GM19035 (cell line): ENCODE measurements around the gene UBN1.
A peak's percentile ranks its signal among the peaks of the same experiment; 100 is the strongest.

ENCODE experiments used
- ATAC-seq: cut with Tn5 transposase; IDR thresholded peaks from one replicate; pipeline ENCODE4 v1.9.1; 2021; ENCODE audit not compliant: unreplicated experiment

UBN1 gene

DNA sequence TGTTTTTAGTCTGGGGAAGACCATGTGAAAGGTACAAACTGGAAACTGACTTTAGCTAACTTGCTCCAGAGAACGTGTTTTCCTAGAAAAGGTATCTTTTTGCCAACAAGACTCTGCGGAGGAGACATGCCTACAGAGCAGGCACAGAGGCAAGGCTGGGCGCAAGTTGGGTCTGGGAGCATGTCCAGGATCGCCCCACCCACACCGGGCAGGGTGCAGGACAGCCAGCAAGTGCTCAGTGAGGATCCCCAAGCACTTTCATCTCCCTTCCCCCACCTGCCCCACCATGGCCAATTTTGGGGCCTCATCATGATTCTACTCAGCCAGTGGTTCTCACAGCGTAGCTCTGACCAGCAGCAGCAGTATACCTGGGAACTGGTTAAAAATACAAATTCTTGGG lies 26.6 kb upstream of the UBN1 start:
- no peak for ATAC-seq

DNA sequence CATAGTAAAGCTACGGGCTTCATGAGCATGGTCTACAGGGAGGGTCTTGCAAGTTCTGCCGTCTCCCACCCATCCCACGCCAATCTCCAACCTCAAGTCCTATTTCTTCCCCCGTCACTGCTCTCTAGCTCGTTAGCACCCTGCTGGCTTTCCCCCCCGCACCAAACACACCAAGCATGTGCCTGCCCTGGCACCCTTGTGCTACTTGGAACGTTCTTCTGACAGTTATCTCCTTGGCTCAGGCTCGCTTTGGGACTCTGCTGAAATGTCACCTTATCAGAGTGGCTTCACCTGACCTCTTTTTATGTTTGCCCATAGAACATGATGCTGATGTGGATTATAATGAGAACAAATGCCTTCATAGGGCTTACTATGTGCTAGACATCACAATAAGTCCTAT lies 22.1 kb upstream of the UBN1 start:
- ATAC-seq, result no peak

DNA sequence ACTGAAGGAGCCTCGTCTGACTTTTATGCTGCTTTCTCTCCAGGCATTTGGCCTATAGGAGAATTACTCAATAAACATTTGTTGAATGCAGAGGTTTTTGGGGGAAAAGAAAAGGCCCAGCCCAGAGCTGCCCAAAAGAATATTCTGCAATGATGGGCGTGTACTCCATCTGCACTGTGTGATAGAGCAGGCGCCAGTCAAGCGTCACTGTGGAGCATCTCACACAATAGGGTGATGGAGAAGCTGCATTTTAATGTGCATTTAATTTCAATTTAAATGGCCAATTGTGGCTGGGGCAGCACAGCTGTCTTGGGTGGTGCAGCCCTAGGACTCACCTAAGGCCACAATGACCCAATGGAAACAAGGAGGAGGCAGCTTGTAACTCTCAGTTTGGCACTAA lies 20.8 kb upstream of the UBN1 start:
- no peak for ATAC-seq

DNA sequence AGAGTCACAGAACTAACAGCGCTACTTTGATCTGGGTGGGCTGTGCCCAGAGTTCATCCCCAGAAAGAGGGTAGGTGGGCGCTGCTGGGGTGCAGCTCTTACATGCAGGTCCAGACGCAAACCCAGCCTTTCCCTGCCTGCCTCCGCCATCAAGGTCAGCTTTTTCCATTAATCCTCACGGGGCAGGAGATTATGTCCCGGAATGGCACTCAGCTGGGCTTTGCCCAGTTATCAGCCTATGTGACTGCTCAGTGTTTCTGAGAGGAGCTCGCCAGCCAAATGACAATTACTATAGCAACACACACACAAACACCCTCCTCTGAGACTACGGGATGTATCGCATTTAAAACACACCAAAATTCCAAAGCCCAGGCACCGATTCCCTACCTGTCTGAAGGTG lies 20.3 kb upstream of the UBN1 start:
- ATAC-seq, result no peak

DNA sequence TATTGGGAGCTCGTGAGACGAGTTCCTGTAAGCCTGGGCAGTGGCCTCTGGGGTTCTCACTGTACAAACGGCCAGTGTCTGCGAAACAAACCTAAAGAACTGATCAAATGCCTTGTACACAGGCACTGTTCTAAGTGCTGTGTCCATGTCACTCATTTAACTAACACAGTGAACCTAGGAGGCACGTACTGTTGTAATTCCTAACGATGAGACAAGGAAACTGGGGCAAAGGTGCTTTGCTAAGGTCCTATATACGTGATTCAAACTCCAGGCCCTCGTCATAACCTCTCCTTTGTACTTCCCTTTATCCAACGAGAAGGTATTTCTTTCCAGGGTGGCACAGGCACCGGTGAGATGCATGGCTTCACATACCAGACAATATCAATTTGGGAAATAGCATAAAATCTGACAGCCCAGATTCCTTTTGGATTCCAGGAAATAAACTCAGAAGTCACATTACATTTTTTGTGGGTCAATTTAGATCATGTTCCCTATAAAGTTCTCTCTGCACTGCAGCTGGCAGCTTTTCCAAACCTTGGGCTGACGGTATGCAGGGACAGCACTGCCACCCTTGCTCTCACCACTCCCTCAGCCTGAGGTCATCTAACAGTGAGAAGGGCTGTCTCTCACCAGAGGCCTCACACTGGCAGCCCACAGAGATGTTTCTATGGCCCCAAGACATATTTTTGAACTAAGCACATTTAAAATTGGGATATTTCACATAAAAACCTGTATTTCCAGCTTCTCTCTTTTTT lies 18.5 kb upstream of the UBN1 start:
- no peak for ATAC-seq

DNA sequence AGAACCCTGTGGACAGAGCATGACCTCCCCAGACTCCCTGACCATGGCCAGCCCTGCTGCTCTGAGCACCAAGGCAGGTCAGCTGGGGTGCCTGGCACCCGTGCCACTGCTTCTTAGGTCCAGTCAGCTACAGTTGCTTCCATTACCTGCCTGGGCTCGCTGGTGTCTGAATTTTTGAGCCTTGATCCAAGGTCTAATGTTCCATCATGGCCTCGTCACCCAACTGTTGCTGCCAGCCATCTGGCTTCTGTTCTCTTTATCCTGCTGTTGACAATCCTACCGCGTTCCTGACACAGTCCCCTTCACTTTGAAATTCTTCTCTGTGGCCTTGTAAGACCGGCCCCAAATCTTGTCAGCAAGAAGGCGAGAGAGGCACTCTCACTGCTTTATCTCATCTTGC lies 16.9 kb upstream of the UBN1 start:
- ATAC-seq, result no peak

DNA sequence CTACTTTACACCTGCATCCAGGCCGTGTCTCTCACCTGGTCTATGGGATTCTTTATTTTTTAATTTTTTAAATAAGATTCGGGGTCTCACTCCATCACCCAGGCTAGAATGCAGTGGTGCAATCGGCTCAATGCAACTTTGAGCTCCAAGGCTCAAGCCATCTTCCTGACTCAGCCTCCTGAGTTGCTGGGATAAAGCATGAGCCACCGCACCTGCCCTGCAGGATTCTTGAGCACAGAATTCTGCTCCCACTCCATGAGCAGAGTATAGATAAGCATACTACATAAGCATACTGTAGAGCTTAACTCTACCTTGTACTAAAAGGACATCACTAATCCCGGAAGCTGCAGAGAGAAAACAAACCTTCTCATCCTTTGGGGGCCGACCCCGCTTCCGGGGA lies 15.7 kb upstream of the UBN1 start:
- ATAC-seq, result no peak

DNA sequence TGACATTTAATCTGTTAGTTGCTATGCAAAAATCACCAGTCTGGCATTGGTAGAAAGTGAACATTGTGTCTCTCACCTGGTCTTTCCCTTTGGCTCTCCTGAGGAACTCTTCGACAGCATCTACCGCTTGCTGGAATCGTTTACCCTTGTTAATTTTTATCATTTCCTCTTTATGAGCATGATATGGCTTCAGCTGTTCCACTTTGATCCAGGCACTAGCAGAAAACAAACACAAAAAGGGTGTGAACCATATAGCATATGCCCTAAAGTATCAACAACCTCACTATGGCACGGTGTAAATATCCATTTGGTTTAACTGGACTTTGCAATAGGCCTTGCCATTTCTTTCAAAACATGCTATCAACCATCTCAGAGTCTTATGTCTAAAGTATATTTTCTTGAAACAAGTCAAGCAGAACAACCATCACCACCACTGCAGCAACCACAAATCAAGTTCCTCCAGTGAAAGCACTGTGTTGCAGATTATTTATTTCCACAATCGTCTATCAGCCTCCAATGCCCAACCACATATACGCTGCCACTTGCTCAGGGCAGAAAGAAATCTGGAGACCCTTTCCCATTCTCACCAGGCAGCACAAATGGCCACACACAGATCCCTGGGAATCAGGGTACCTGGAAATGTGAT lies 14.5 kb upstream of the UBN1 start:
- ATAC-seq, result no peak

DNA sequence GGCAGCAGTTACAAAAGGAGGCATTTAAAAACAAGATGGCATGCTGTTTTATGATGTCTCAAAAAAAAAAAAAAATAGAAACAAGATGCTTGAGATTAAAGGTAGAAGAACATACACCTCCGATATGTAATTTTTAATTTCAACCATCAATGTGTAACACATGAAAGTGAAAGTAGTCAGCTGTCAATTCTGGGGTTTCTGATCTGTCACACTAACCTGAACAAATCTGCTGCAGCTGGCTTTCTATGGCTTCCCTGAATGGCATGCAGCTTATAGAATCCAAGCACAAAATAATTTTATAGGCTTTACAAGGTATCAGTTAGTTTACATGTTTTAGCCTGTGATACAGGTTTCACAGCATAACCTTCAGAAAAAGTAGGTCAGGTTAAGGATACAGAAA lies 13.7 kb upstream of the UBN1 start:
- no peak for ATAC-seq

DNA sequence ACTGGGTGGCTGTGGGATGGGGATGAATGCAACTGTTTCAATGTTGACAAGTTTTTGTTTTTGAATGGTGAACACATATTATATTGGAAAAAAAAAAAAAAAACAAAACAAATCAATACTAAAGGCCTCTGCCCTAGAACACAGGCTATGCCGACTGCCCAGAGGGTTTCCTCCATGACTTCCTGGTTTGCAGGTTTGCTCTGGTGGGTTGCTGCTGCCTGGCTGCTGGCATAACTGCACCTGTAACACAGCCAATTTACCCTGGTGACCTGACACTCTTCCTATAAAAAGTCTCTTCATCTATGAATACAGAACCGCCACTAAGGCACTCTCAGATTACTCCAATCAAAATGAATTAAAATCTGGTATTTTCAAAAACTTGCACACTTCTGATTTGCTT lies 10.6 kb upstream of the UBN1 start:
- no peak for ATAC-seq

DNA sequence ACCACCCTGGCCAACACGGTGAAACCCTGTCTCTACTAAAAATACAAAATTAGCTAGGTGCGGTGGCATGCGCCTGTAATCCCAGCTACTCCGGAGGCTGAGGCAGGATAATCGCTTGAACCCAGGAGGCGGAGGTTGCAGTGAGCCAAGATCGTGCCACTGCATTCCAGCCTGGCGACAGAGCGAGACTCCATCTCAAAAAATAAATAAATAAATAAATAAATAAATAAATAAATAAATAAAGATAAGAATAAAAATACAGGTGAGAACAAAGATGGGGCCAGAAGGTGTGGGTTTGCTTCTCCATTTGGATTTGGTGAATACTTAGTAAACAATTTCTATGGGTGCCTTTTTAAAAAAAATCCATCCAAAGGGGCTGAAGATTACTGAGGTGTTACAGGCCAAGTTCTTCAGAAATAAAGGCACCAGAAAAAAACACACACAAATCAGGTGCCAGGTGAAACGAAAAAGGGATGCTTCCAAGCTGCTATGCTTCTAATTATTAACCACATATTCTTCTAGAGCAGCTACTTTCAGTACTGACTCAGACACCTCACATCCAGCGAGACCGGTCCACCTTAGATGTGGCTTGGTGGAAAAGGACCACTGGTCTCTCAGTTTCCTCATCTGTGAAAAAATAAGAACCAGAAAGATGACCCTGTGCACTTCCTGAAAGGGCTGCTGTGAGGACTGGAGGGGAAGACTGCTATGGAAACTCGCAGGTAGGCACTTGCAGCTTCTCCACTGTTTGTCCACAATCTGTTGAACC lies 9.4 kb upstream of the UBN1 start:
- no peak for ATAC-seq

DNA sequence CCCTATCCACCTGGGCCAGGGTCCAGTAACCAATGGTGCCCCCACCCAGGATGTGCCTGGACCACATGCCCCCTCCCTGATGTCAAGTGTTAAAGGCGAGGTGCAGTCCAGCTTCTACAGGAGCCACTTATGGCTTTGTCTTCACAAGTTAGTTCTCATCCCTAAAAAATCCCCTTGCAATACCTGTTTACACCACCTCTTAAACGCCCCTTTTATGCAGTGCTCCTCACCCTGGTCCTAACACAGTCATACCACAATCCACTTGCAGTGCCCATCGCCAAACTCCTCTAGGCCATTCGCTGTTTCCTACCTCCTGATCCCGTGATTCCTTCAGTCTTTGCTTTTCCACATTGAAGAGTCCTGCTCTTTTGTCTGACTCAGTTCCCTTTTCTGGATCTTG lies 7.3 kb upstream of the UBN1 start:
- ATAC-seq, result no peak

DNA sequence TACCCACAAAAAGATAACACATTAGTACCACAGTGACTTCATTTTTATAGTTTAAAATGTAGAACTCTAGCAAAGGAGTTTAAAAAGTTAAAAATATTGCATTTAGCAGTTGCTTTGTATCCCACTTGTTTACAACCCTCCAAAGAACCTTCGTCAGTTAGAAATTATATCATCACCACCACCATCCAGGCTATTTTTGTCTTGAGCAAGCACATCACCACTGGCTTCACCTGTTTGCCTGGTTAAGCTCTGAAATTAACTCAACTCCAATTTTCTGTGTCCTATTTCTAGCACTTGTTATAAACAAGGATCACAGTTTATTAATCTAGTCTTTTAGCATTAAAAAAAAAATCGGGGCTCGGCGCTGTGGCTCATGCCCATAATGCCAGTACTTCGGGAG lies 6.3 kb upstream of the UBN1 start:
- ATAC-seq, result no peak

DNA sequence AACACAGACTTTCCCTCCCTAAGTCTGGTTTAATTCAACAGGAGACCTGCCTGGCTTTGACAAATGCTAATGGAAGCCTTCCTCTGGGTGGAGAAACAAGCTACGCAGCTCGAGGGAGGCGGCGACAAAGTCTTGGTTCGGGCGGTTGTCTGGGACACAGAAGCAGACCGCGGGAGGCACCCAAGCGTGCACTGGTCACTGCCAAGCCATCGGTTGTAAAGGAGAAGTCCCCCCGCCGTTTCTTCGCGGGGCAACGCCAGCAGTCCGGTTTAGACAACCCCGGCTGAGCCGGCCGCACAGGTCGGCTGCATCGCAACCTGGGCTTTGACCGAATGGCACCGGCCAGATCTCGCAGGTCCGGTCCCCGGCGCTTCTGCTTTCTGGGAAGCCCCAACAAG lies 779 bp upstream of the UBN1 start:
- peak; percentile 7 for ATAC-seq

DNA sequence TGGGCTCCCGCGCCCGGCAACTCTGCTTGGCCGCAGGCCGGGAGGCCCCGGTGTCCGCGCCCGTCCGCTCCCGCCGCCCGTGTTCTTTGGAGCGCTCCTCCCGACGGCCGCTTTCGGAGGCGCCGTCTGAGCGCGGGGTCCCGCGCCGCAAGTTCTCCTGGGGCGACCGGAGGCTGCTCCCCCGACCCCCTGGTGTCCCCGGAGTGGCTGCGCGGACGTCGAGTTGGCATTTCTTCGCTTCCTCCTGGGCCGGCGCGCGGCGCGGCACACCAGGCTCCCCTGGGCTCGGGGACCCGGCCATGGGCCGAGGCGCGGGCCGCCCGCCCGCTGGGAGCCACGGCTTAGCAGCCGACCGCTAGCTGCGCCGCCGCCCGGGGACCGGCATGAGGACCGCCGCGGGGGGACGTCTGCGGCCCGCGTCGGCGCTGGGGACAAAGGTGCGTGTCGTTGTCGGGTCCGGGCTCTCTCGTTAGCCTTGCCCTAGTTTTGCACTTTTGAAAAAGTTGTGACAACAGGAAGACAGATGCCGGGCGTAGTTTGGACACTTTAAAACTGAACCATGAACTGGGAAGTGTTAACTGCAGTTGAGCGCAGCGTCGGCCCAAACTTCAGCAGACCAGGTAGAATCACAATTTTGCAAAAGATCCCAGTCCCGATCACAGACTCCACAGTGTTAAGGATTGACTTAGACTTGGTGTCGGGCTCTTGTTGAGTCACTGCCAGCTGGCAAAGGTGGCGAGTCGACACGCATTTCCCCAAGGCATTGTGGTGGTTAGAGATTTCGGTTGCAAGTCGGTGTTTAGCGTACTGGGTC lies 700 bp downstream of the UBN1 start:
- ATAC-seq, result peak; percentile 25

DNA sequence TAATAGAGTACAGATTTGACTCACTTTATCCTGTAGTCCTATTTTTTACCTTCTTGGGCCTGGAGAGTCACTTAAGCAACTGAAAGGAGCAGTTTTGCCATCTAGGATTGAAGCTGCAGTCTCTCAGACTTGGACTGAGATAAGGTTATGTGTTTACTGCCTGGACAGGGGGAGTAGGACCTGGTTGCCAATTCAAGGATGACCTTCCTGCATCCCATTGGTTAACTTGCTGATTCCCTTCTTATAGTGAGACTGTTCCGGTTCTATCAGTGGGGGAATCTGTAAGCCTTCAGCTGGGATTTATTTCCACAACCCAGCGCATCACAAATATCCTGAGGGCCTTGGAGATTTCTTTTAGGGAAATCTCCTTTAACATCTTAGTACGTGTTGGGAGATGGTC lies 2.9 kb downstream of the UBN1 start:
- ATAC-seq, result no peak

DNA sequence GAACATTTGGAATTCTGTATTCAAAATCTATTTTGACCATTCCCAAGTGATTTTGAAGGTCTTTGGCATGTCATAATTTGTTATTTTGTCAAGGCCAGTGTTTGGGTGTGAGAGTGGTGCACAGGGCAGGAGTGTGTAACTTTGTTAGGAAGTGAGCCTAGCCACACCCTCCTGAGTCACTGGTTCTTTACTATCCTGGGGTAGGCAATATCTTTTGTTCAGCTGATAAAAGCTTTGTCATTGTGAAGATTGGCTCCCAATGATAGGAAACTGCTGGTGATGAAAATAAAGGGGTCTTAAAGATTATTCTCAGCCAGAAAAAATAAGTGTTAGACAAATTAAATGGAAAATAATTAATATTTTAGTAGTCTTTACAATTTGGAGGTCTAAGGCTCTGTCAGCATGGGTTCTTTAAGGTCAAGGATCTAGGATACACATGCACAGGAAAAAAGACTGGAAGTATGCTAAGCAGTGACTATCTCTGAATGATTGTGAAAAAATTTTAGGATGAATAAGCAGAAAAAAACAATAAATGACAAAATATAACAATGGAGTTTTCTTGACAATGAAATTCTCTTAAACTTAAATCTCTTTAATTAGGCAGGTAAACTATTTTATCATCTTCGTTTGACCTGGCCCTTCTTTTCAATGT lies 5.1 kb downstream of the UBN1 start:
- ATAC-seq, result no peak

DNA sequence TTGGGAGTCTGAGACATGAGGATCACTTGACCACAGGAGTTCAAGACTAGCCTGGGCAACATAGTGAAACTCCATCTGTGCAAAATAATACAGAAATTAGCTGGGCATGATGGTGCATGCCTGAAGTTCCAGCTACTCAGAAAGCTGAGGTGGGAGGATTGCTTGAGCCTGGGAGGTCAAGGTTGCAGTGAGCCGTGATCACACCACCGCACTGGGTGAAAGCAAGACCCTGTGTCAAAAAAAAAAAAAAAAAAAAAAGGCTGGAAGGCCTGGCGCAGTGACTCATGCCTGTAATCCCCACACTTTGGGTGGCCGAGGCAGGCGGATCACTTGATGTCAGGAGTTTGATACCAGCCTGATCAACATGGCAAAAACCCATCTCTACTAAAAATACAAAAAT lies 8.1 kb downstream of the UBN1 start:
- no peak for ATAC-seq

DNA sequence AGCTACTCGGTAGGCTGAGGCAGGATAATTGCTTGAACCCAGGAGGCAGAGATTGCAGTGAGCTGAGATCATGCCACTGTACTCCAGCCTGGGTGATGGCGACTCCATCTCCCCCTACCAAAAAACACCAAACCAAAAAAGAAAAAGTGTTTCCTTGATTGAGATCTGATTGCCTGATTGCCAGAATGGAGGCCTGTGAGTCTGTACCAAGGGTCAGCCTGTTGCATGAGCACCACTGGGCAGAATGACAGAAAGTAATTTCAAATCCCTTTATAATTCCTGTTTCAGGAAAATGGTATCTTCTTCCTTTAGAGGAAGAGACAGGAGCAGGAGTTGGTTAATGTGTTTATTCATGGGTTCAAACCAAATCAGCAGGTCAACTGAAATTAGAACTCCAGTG lies 8.5 kb downstream of the UBN1 start:
- no peak for ATAC-seq

DNA sequence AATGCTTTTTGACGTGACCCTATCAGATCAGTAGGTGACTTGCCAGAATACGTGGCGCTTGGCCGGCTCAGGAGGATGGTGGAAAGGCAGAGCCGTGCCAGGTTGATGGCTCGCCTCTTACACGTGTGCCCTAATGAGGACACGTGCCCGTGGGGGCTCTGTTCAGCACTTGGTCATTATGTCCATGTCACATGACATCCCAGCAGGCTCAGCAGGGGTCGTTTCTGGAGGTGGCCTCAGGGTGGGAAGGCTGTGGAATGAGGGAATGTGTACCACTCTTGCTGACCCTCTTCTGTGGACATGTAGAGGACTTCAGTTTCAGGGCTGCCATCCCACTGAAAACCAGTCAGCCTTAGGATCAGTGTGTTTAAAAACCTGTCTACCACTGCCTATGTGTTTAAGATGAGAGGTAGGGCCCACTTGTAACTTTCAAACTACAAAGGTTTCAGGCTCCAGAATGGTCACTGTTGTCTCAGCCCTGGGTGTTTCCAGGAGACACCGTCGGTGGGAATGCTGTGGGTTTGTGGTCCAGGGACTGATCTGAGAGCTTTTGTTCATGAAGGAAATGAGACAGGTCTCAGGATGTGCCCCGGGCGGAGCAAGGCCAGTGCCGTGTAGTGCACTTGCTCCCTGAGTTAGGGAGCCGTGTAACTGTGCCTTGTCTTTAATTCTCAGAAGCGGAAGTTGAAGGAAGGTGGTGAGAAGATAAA lies 12.1 kb downstream of the UBN1 start:
- no peak for ATAC-seq
